Measurements from ENCODE around the gene NFASC. TPM values are rescaled to one million over a fixed set of nuclear protein-coding genes. Genes with fewer than 3 reads are reported as not detected.
A peak's percentile ranks its signal among the peaks of the same experiment; 100 is the strongest.

NFASC gene
- total and polyA plus RNA-seq, 4 donors: 51.4 to 173 (median 113) TPM

DNA sequence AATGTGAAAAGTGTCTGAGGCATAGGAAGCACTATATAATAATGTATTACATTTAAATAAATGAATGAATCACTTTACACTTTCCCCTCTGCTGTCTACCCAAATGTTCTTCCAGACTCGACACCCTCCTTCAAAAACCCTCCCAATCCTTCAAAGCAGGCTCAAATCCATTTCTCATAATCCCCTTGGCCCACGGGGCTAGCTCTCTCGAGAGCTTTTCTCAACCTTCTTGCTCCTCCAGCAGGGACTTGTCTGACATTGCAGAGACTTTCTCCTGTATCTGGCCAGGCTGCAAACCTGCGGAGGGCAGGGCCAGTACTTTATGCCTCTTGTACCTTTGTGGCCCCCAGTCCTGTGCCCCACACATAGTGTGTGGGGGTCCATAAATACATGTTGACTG lies 158.3 kb downstream of the NFASC start:
- no peak overlapping the region for H3K27ac ChIP-seq (ENCODE audit: low read depth, low read length)
- no peaks in the 10 kb centered on the region for H3K36me3 ChIP-seq (ENCODE audit: control insufficient read depth, insufficient read depth, low read length)
- peak in 1 of 6 donors; percentile 55 for DNase-seq (ENCODE audit: low read depth in 4 of 6, low spot score in 6 of 6)
- H3K9me3 ChIP-seq (ENCODE audit: control insufficient read depth, insufficient read depth, low read length): no peaks in the 10 kb centered on the region
- H3K4me1 ChIP-seq (ENCODE audit: control insufficient read depth, insufficient read depth, low read length): peaks cover 36% of the 10 kb centered on the region
- no peak overlapping the region for H3K4me3 ChIP-seq (ENCODE audit: low read depth, low read length)
- WGBS (ENCODE audit: insufficient coverage): 64% methylated on average over 4 of the region's 4 CpGs
- H3K27me3 ChIP-seq (ENCODE audit: control insufficient read depth, insufficient read depth, low read length): no peaks in the 10 kb centered on the region

DNA sequence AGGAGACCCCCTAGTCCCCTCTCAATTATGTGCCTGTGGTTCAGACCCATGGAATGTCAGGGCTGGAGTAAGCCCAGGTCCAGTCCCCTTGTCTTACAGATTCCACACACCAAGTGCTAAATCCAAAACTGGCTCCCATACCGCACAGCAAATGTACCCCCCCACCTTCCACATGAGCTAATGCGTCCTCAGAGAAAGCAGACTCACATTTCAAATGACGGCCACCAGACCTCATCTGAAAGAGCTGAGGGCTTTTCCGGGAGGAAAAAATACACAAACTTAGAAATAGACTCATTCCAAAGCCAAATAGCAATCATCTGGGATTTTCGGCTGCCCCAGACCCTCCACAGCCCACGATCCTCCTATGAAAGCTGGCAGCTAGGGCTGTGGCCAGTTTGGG lies 159.6 kb downstream of the NFASC start:
- no peak for DNase-seq (ENCODE audit: low read depth in 4 of 6, low spot score in 6 of 6)

DNA sequence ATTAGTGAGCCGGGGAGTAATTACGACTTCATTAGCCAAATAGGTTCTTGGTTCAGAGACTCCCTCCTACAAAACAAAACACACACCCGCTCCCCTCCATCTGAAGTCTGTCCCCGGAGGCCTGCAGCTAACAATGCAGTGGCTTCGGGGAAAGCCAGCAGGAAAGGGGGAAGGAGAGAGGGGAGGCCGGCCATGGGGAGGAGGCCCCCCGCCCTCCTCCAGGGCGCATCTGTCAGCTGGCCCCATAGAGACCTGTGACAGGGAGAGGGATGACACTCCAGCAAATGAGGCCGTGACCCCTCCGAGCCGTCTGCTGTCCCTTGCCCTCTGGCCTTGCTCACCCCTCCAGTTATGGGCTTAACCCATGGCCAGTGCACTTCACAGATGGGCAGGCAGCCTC lies 160.2 kb downstream of the NFASC start:
- Histone ChIP-seq H3K9me3 (ENCODE audit: control insufficient read depth, insufficient read depth, low read length) (no peaks in the 10 kb centered on the region), H3K27me3 (ENCODE audit: control insufficient read depth, insufficient read depth, low read length) (no peaks in the 10 kb centered on the region), H3K4me3 (ENCODE audit: low read depth, low read length) (no peak overlapping the region), H3K27ac (ENCODE audit: low read depth, low read length) (no peak overlapping the region), H3K36me3 (ENCODE audit: control insufficient read depth, insufficient read depth, low read length) (no peaks in the 10 kb centered on the region), H3K4me1 (ENCODE audit: control insufficient read depth, insufficient read depth, low read length) (peaks cover 36% of the 10 kb centered on the region)
- DNase-seq (ENCODE audit: low read depth in 4 of 6, low spot score in 6 of 6): peak in 1 of 6 donors; percentile 86
- WGBS (ENCODE audit: insufficient coverage): 17% methylated on average over 7 of the region's 11 CpGs

More for the DNA sequence above, 159.6 kb downstream of the NFASC start:
- Histone ChIP-seq H3K4me1 (ENCODE audit: control insufficient read depth, insufficient read depth, low read length) (peaks cover 36% of the 10 kb centered on the region), H3K27ac (ENCODE audit: low read depth, low read length) (no peak overlapping the region), H3K36me3 (ENCODE audit: control insufficient read depth, insufficient read depth, low read length) (no peaks in the 10 kb centered on the region), H3K4me3 (ENCODE audit: low read depth, low read length) (no peak overlapping the region), H3K9me3 (ENCODE audit: control insufficient read depth, insufficient read depth, low read length) (no peaks in the 10 kb centered on the region), H3K27me3 (ENCODE audit: control insufficient read depth, insufficient read depth, low read length) (no peaks in the 10 kb centered on the region)
- WGBS (ENCODE audit: insufficient coverage): 32% methylated on average over 2 of the region's 6 CpGs

DNA sequence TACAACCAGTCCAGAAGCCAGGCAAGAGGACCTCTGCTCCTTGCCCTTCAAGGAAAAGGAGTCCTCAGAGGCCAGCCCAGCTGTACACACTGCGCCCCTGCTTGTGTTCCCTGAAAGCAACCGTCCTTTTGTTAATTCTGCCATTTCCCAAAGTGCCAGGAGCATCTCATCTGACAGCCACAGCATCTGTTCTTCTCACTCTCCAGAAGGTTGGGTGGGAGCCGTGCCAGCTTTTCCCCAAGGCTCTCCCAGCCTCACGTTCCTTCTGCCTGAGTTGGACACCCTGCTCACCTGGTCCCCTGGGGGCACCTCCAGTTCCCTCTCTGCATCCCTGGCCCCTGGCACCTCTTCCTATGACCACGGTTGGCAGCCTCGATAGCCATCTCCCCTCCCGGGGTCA lies 161.8 kb downstream of the NFASC start:
- H3K27me3 ChIP-seq (ENCODE audit: control insufficient read depth, insufficient read depth, low read length): no peaks in the 10 kb centered on the region
- no peaks in the 10 kb centered on the region for H3K9me3 ChIP-seq (ENCODE audit: control insufficient read depth, insufficient read depth, low read length)
- 76% methylated on average over 7 of the region's 7 CpGs for WGBS (ENCODE audit: insufficient coverage)
- DNase-seq (ENCODE audit: low read depth in 4 of 6, low spot score in 6 of 6): peak in 2 of 6 donors; percentile 67 to 89
- no peak overlapping the region for H3K4me3 ChIP-seq (ENCODE audit: low read depth, low read length)
- H3K4me1 ChIP-seq (ENCODE audit: control insufficient read depth, insufficient read depth, low read length): peaks cover 36% of the 10 kb centered on the region
- H3K36me3 ChIP-seq (ENCODE audit: control insufficient read depth, insufficient read depth, low read length): no peaks in the 10 kb centered on the region
- no peak overlapping the region for H3K27ac ChIP-seq (ENCODE audit: low read depth, low read length)

- no peaks in the 10 kb centered on the region for H3K36me3 ChIP-seq (ENCODE audit: control insufficient read depth, insufficient read depth, low read length)
- no peak overlapping the region for H3K27ac ChIP-seq (ENCODE audit: low read depth, low read length)
- H3K9me3 ChIP-seq (ENCODE audit: control insufficient read depth, insufficient read depth, low read length): no peaks in the 10 kb centered on the region
- peaks cover 2% of the 10 kb centered on the region for H3K27me3 ChIP-seq (ENCODE audit: control insufficient read depth, insufficient read depth, low read length)
- no peak for DNase-seq (ENCODE audit: low read depth in 4 of 6, low spot score in 6 of 6)
- peaks cover 14% of the 10 kb centered on the region for H3K4me1 ChIP-seq (ENCODE audit: control insufficient read depth, insufficient read depth, low read length)
- no peak overlapping the region for H3K4me3 ChIP-seq (ENCODE audit: low read depth, low read length)
- WGBS (ENCODE audit: insufficient coverage): 95% methylated on average over 8 of the region's 9 CpGs
Observed at GRCh38 chr1:205037539-205037938, 166.9 kb downstream of the NFASC start.

- peaks cover 12% of the 10 kb centered on the region for H3K4me1 ChIP-seq (ENCODE audit: control insufficient read depth, insufficient read depth, low read length)
- H3K27me3 ChIP-seq (ENCODE audit: control insufficient read depth, insufficient read depth, low read length): peaks cover 2% of the 10 kb centered on the region
- no peaks in the 10 kb centered on the region for H3K36me3 ChIP-seq (ENCODE audit: control insufficient read depth, insufficient read depth, low read length)
- no peaks in the 10 kb centered on the region for H3K9me3 ChIP-seq (ENCODE audit: control insufficient read depth, insufficient read depth, low read length)
- no peak overlapping the region for H3K27ac ChIP-seq (ENCODE audit: low read depth, low read length)
- H3K4me3 ChIP-seq (ENCODE audit: low read depth, low read length): no peak overlapping the region
- DNase-seq (ENCODE audit: low read depth in 4 of 6, low spot score in 6 of 6): no peak
- WGBS (ENCODE audit: insufficient coverage): 87% methylated on average over 6 of the region's 6 CpGs
Observed at GRCh38 chr1:205038132-205038786, 167.6 kb downstream of the NFASC start.

DNA sequence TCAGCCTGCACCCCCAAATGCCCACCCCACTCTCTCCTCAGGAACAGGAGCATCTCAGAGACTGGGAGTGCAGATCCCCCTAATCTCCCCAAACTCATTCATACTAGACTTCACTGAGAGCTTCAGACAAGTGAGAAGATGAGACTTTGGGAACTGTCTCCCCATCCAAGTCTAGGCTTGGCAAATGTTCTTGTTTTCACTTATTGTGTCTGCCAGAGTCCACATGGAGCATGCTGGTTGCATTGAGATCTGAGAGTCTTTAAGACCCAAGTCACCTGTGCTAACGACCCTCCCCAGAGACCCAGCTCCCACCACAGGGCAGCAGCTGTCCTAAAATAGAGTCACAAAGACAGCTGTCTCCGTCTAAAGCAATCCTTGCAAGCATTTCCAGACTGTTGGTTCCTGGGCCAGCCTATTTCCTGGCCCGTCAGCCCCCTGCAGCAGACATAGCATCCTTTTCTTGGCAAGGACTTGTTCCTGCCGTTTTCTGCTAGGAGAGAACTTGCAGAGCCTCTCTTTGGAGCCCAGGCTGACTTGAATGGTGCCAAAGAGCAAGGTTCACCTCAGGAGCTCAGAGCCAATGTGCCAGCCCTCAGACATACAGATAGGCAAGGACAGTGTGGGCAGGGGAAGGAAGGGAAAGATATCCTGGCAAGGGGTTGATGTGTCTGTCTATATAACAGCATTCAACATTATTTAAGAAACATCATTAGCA lies 170.5 kb downstream of the NFASC start:
- 51% methylated on average over 4 of the region's 4 CpGs for WGBS (ENCODE audit: insufficient coverage)
- no peak overlapping the region for H3K27ac ChIP-seq (ENCODE audit: low read depth, low read length)

DNA sequence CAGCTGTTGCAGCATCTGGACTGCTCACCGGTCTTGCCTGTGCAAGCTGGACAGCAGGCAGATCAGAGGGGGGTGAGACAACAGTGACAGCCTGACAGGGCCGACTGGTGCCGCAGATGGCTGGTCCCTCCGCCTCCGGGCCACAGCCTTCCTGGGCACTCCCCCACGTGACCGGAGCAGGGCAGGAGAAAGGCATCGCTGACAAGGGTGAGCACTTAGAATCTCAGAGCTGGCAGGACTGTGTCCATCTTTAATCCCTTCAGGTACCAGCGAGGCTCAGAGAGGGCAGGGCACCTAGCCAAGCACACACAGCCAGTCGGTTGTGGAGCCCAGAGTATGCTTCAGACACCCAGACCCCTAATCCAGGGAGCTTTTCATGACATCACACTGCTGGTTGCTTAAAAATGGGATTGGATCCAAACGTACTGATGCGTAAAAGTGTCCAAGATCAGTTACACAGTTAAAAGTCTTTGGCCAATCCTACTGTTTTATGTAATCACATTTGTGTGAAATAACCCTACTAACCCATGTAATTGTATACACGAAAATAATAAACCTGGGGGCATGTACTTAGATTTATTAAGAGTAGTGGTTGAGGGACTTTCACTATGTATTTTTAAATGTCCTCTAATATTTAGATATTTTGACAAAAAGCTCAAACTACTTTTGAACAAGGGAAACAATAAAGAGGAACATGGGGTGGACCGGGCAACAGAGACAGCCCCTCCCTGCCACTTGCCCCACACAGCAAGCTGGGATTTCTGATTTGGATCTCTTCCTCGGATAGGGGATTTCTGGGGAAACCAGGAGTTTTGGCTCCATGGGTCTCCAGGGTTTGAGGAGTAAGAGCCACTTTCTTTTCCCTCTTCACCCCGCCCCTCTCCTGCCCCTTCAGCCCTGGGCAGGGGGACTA lies 171.6 kb downstream of the NFASC start:
- Histone ChIP-seq H3K9me3 (ENCODE audit: control insufficient read depth, insufficient read depth, low read length) (no peaks in the 10 kb centered on the region), H3K4me1 (ENCODE audit: control insufficient read depth, insufficient read depth, low read length) (peaks cover 46% of the 10 kb centered on the region), H3K36me3 (ENCODE audit: control insufficient read depth, insufficient read depth, low read length) (no peaks in the 10 kb centered on the region), H3K27ac (ENCODE audit: low read depth, low read length) (no peak overlapping the region), H3K27me3 (ENCODE audit: control insufficient read depth, insufficient read depth, low read length) (peaks cover 10% of the 10 kb centered on the region), H3K4me3 (ENCODE audit: low read depth, low read length) (no peak overlapping the region)
- no peak for DNase-seq (ENCODE audit: low read depth in 4 of 6, low spot score in 6 of 6)
- WGBS (ENCODE audit: insufficient coverage): 68% methylated on average over 9 of the region's 16 CpGs

More for the DNA sequence above, 170.5 kb downstream of the NFASC start:
- peak in 1 of 6 donors; percentile 68 for DNase-seq (ENCODE audit: low read depth in 4 of 6, low spot score in 6 of 6)
- Histone ChIP-seq H3K9me3 (ENCODE audit: control insufficient read depth, insufficient read depth, low read length) (no peaks in the 10 kb centered on the region), H3K27me3 (ENCODE audit: control insufficient read depth, insufficient read depth, low read length) (peaks cover 10% of the 10 kb centered on the region), H3K36me3 (ENCODE audit: control insufficient read depth, insufficient read depth, low read length) (no peaks in the 10 kb centered on the region), H3K4me1 (ENCODE audit: control insufficient read depth, insufficient read depth, low read length) (peaks cover 35% of the 10 kb centered on the region), H3K4me3 (ENCODE audit: low read depth, low read length) (no peak overlapping the region)

DNA sequence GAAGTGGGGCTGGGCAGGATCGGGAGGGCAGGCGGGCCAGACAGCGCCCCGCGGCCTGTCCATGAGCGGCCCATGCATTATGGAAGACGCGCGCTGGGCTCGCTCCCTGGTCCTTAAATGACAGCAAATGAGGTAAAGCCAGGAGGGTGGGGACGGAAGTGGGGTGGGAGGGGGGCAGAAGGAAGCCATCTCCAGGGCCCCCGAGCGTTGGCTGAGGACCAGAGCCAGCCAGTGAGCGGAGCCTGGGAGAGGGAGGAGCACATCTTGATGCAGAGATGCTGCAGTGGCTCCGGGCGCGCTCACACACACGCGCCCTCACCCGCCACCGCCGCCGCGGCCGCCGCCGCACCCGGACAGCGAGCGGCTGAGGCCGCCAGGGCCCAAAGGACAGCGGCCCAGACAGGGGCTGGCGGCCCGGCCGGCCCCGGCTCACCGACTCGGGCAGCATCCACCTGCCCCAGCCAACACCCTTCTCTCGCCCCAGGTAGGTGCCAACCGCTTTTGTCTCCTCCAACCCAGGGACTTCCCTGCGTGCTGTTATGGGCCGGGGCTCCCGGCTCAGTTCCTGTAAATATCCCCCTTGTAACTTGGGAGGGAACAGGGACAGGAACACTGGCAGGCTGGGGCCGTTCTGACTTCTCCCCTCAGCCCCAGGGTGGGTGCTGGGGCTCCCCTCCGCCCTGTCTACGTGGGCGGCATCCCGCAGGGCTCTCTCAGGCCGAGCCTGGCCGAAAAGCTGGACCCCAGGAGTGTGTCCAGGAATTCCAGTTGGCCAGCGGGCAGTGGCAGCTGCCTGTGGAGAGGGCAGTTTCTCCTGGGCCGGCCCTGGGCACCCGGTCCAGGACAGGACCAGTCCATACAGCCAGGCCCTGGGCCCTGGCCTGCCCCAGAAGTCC lies 172.5 kb downstream of the NFASC start, which contains the start of gene CNTN2:
Gene CNTN2, plus strand, starts transcription at position 302 of the 896 bp plus-strand sequence. CDS start 9,974 bp downstream, outside the sequence.
- Histone ChIP-seq H3K27me3 (ENCODE audit: control insufficient read depth, insufficient read depth, low read length) (peaks cover 10% of the 10 kb centered on the region), H3K4me1 (ENCODE audit: control insufficient read depth, insufficient read depth, low read length) (peaks cover 55% of the 10 kb centered on the region), H3K4me3 (ENCODE audit: low read depth, low read length) (peak within 1 kb of the TSS; percentile 36), H3K36me3 (ENCODE audit: control insufficient read depth, insufficient read depth, low read length) (no peaks in the 10 kb centered on the region), H3K9me3 (ENCODE audit: control insufficient read depth, insufficient read depth, low read length) (no peaks in the 10 kb centered on the region), H3K27ac (ENCODE audit: low read depth, low read length) (peak within 1 kb of the TSS; percentile 10)
- peak in 5 of 6 donors; percentile 28 to 94 (median 61) for DNase-seq (ENCODE audit: low read depth in 4 of 6, low spot score in 6 of 6)
- WGBS (ENCODE audit: insufficient coverage): 5% methylated on average over 42 of the region's 53 CpGs

Data from spinal cord (tissue), 10 donors.